ENCODE measurements around the gene BCHE.

Gene BCHE

GRCh38 chr3:165770781-165771180 is 66.4 kb downstream of the BCHE start:
- Histone ChIP-seq H3K4me2 (ENCODE audit: low read length) (no peak overlapping the region), H3K36me3 (ENCODE audit: control insufficient read depth, low read length) (no peaks in the 10 kb centered on the region), H3F3A (ENCODE audit: control insufficient read depth, insufficient read depth) (no peaks in the 10 kb centered on the region), H3K4me3 (ENCODE audit: low read length) (no peak overlapping the region), H3K4me1 (ENCODE audit: control insufficient read depth, low read length) (no peaks in the 10 kb centered on the region), H3K9me3 (ENCODE audit: control insufficient read depth, insufficient read depth, low read length) (no peaks in the 10 kb centered on the region), H3K9me2 (replicated peaks; ENCODE audit: control insufficient read depth, low read length) (no peaks in the 10 kb centered on the region), H4K20me1 (ENCODE audit: control insufficient read depth, insufficient read depth, low read depth, low read length) (no peaks in the 10 kb centered on the region), H3K27me3 (ENCODE audit: control insufficient read depth, low read length) (no peaks in the 10 kb centered on the region), H3K79me2 (ENCODE audit: control insufficient read depth, low read length) (no peaks in the 10 kb centered on the region), H3K27ac (ENCODE audit: low read depth, low read length) (no peak overlapping the region)
- TF ChIP-seq CTCF (IDR thresholded peaks at IDR 0.05; ENCODE audit: low read depth, low read length, poor library complexity, severe bottlenecking) (no peak), EZH2phosphoT487 (IDR thresholded peaks at IDR 0.05; ENCODE audit: borderline replicate concordance, low read length) (no peak)

- no peak overlapping the region for H3K4me3 ChIP-seq (ENCODE audit: low read length)
- H3F3A ChIP-seq (ENCODE audit: control insufficient read depth, insufficient read depth) = no peaks in the 10 kb centered on the region
- H3K4me1 ChIP-seq (ENCODE audit: control insufficient read depth, low read length) = no peaks in the 10 kb centered on the region
- no peaks in the 10 kb centered on the region for H3K36me3 ChIP-seq (ENCODE audit: control insufficient read depth, low read length)
- no peaks in the 10 kb centered on the region for H3K9me3 ChIP-seq (ENCODE audit: control insufficient read depth, insufficient read depth, low read length)
- H3K79me2 ChIP-seq (ENCODE audit: control insufficient read depth, low read length) = no peaks in the 10 kb centered on the region
- no peaks in the 10 kb centered on the region for H4K20me1 ChIP-seq (ENCODE audit: control insufficient read depth, insufficient read depth, low read depth, low read length)
- H3K27ac ChIP-seq (ENCODE audit: low read depth, low read length) = no peak overlapping the region
- TF ChIP-seq EZH2phosphoT487 (IDR thresholded peaks at IDR 0.05; ENCODE audit: borderline replicate concordance, low read length) = no peak
- TF ChIP-seq CTCF (IDR thresholded peaks at IDR 0.05; ENCODE audit: low read depth, low read length, poor library complexity, severe bottlenecking) = no peak
- no peaks in the 10 kb centered on the region for H3K27me3 ChIP-seq (ENCODE audit: control insufficient read depth, low read length)
- H3K4me2 ChIP-seq (ENCODE audit: low read length) = no peak overlapping the region
- H3K9me2 ChIP-seq (replicated peaks; ENCODE audit: control insufficient read depth, low read length) = no peaks in the 10 kb centered on the region
Observed at GRCh38 chr3:165768680-165769079, 68.5 kb downstream of the BCHE start.

GRCh38 chr3:165759041-165759440 is 78.2 kb downstream of the BCHE start:
- H3K9me2 ChIP-seq (replicated peaks; ENCODE audit: control insufficient read depth, low read length) = no peaks in the 10 kb centered on the region
- H3K4me2 ChIP-seq (ENCODE audit: low read length) = no peak overlapping the region
- H3K27ac ChIP-seq (ENCODE audit: low read depth, low read length) = no peak overlapping the region
- H4K20me1 ChIP-seq (ENCODE audit: control insufficient read depth, insufficient read depth, low read depth, low read length) = no peaks in the 10 kb centered on the region
- no peaks in the 10 kb centered on the region for H3K79me2 ChIP-seq (ENCODE audit: control insufficient read depth, low read length)
- H3K36me3 ChIP-seq (ENCODE audit: control insufficient read depth, low read length) = no peaks in the 10 kb centered on the region
- no peaks in the 10 kb centered on the region for H3K9me3 ChIP-seq (ENCODE audit: control insufficient read depth, insufficient read depth, low read length)
- TF ChIP-seq EZH2phosphoT487 (IDR thresholded peaks at IDR 0.05; ENCODE audit: borderline replicate concordance, low read length) (no peak), CTCF (IDR thresholded peaks at IDR 0.05; ENCODE audit: low read depth, low read length, poor library complexity, severe bottlenecking) (no peak)
- H3K4me1 ChIP-seq (ENCODE audit: control insufficient read depth, low read length) = no peaks in the 10 kb centered on the region
- no peaks in the 10 kb centered on the region for H3F3A ChIP-seq (ENCODE audit: control insufficient read depth, insufficient read depth)
- no peak overlapping the region for H3K4me3 ChIP-seq (ENCODE audit: low read length)
- no peaks in the 10 kb centered on the region for H3K27me3 ChIP-seq (ENCODE audit: control insufficient read depth, low read length)

GRCh38 chr3:165755571-165755970 is 81.7 kb downstream of the BCHE start:
- Histone ChIP-seq H3K9me2 (replicated peaks; ENCODE audit: control insufficient read depth, low read length) (no peaks in the 10 kb centered on the region), H4K20me1 (ENCODE audit: control insufficient read depth, insufficient read depth, low read depth, low read length) (no peaks in the 10 kb centered on the region), H3K4me2 (ENCODE audit: low read length) (no peak overlapping the region), H3K36me3 (ENCODE audit: control insufficient read depth, low read length) (no peaks in the 10 kb centered on the region), H3K4me1 (ENCODE audit: control insufficient read depth, low read length) (no peaks in the 10 kb centered on the region), H3K4me3 (ENCODE audit: low read length) (no peak overlapping the region), H3K79me2 (ENCODE audit: control insufficient read depth, low read length) (no peaks in the 10 kb centered on the region), H3K27me3 (ENCODE audit: control insufficient read depth, low read length) (no peaks in the 10 kb centered on the region), H3F3A (ENCODE audit: control insufficient read depth, insufficient read depth) (no peaks in the 10 kb centered on the region), H3K9me3 (ENCODE audit: control insufficient read depth, insufficient read depth, low read length) (no peaks in the 10 kb centered on the region), H3K27ac (ENCODE audit: low read depth, low read length) (no peak overlapping the region)
- TF ChIP-seq CTCF (IDR thresholded peaks at IDR 0.05; ENCODE audit: low read depth, low read length, poor library complexity, severe bottlenecking) (no peak), EZH2phosphoT487 (IDR thresholded peaks at IDR 0.05; ENCODE audit: borderline replicate concordance, low read length) (no peak)

All from DOHH2 (cell line).